ENCODE data around the gene SCARB1. TPM values are rescaled to one million over a fixed set of nuclear protein-coding genes. Genes with fewer than 3 reads are reported as not detected.

Gene SCARB1, protein sequence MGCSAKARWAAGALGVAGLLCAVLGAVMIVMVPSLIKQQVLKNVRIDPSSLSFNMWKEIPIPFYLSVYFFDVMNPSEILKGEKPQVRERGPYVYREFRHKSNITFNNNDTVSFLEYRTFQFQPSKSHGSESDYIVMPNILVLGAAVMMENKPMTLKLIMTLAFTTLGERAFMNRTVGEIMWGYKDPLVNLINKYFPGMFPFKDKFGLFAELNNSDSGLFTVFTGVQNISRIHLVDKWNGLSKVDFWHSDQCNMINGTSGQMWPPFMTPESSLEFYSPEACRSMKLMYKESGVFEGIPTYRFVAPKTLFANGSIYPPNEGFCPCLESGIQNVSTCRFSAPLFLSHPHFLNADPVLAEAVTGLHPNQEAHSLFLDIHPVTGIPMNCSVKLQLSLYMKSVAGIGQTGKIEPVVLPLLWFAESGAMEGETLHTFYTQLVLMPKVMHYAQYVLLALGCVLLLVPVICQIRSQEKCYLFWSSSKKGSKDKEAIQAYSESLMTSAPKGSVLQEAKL
- total RNA-seq = 14.6 and 25.7 TPM in 2 replicates

DNA sequence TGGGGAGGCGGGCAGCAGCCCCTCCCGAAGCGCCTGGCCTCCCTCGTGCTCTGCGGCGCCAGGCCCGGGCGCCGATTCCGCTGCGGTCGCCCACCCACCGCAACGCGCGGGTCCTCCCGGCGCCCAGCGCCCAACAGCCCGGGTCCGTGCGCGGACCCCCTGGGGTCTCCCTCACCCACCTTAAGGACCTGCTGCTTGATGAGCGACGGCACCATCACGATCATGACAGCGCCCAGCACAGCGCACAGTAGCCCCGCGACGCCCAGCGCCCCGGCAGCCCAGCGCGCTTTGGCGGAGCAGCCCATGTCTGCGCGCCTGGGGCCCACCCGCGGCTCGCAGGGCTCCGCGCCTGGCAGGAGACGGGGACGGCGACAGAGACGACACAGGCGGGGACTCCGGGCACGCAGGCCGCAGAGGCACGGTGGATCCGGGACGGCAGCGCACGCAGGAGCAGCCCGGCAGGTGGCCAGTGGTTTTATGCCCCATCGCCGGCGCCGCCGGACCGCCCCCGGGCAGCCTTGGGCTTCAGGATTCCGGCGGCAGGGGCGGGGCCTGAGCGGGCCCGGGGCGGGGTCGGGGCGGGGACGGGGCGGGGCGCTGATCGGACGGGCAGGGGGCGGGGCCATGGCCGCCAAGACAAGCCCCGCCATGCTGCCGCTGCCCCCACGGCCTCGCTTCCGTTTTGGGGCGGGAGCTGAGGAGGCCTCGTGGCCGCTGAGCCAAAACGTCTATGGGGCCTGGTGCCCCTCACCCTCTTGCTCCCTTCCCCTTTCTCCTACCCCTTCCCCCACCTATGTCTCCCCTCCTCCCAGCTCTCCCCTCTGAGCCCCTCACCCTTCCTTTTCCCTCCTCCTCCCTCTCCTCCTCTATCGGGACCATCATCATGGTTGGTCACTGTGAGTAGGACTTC lies at the start of gene SCARB1:
TSS of gene SCARB1 (minus strand) at position 449 of the 910 bp plus-strand sequence. CDS start at position 305, 144 bp downstream.

Other genes with a start within 250 kb of the SCARB1 start
- 2,131 and 2,219 TPM in 2 replicates for gene UBC, start 50.8 kb upstream of the SCARB1 start, total RNA-seq
- gene DHX37, start 125.3 kb upstream of the SCARB1 start, total RNA-seq = 12.4 and 23.4 TPM in 2 replicates
- 6.9 and 7.5 TPM in 2 replicates for gene BRI3BP, start 129.8 kb upstream of the SCARB1 start, total RNA-seq
- gene AACS, start 201.6 kb upstream of the SCARB1 start, total RNA-seq = 16.9 and 23.8 TPM in 2 replicates

All from smooth muscle cell of the pulmonary artery (primary cell).